HTERT RPE-1 (cell line): ENCODE measurements around the gene SLC66A2.

Experiments used
- in situ Hi-C: fragments of 300-500 bp; cut with MboI; formaldehyde crosslinking; loops from 4 replicates; pipeline ENCODE4 v1.14.3; 2020; ENCODE audit warnings: low sequenced_read_pairs

SLC66A2 gene

GRCh38 chr18:79904357-79905147 lies 46.9 kb downstream of the SLC66A2 start:
- in situ Hi-C loops, result no loop called here

DNA sequence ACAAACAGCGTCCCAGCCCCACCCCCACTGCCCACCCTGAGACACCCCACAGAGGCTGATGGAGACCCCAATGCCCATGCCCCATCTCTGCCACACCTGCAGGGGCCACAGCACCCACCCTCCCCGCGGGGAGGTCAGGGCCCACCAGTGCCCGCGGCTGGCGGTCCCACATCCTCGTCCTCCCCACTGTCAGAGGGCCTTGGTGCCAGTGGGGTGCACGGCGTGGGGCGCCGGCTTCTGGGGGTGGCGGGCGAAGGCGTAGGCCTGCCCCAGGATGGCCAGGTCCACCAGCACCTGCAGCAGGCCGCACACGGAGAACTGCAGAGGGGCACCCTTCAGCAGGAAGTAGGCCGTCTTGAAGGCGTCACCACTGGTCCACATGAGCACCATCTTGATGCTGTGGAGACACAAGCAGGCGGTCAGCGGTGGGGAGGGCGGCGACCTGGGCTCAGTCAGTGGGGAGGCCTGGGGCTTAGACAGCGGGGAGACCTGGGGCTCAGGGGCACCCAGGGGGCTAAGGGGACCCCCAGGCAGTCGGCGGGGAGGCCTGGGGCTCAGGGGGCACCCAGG lies 47.6 kb downstream of the SLC66A2 start:
- in situ Hi-C loops, result no loop called here

DNA sequence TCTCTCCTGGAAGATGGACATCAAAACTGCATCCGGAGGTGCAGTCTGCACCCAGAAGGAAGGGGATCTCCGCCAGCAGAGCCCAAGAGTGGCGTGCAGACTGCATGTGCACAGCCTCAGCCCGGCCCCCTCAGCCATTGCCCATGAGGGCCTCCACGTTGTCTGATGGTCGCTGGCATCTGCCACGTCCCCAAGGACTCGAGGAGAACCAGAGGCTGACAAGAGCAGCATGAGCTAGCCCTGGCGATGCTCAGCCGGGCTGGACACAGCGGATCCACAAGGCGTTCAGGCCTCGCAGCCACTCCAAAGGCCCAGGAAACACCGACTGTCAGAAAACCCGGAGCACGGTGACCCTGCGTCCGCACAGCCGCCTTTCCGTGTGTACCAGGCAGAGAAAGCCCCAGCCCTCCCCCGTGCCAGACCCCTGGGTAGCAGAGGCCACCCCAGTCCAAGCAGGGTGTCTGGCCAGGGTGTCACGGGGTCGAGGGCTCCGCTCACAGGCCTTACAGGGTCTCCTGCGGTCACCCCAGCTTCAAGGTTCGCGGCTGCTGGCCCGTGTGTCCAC lies 48.3 kb downstream of the SLC66A2 start:
- in situ Hi-C loops, result no loop called here

GRCh38 chr18:79902640-79903039 lies 48.8 kb downstream of the SLC66A2 start:
- in situ Hi-C loops, result no loop called here

GRCh38 chr18:79902075-79902474 lies 49.4 kb downstream of the SLC66A2 start:
- in situ Hi-C loops, result no loop called here

DNA sequence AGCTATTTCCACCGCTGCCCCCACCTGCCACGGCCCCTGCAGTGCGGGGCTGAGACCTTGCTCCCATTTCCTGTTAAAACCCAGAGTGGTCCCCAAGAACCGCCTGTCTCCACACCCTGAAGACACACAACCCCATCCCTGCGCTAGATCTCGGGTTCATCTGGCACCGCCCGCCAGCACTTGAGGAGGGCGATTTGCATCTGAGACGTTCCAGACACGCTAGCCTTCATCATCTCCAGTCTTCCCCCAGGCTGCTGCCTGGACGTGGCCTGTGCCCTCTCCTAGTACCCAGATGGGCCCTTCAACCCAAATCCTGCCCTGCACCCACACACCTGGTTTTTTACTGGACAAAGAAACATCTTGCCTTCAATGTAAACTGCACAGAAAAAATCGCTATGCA lies 49.8 kb downstream of the SLC66A2 start:
- in situ Hi-C loops, result no loop called here

DNA sequence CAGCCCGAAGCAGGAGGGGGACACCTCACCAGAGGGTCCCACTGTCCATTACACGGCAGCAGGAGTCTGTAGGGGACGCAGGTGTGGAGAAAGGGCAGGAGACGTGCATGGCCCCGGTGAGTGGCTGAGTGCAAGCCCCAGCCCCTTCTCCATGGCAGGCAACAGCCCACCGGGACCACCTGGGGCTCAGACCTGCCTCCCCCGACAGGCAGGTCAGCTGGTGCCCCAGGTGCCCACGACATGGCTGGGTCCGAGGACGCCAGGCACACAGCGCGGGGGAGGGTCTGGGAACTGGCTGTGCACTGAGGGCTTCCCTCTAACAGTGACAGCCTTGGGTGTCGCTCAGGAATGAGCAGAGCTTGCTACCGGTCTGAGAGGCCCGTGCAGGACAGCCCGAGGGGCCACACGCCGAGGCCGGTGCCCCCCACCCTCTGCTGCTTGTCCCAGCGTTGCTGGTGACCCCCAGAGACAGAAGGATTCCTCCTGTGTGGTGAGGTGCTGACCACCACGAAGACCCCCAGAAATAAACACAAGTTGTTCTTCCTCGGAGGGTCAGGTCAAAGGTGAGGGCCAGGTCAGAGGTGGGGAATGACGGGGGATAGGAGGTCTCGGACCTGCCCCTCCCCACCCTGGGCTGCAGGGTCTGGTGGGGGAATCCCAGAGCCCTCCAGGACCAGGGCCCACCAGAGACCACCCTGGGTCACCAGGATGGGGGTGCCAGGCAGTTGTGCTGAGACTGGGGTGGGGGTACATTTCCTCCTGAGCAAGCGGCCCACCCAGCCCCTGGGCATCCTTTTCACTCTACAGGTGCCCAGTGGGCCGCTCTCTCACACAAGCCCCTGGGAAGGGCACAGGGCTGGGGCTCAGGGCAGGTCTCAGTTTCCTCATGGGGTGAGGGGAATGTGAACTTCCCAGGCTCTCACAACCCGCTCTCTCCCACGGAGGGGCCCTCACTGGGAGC lies 50.6 kb downstream of the SLC66A2 start:
- in situ Hi-C loops, result no loop called here

- in situ Hi-C loops, result no loop called here
Observed at GRCh38 chr18:79899609-79900445, 51.6 kb downstream of the SLC66A2 start.

DNA sequence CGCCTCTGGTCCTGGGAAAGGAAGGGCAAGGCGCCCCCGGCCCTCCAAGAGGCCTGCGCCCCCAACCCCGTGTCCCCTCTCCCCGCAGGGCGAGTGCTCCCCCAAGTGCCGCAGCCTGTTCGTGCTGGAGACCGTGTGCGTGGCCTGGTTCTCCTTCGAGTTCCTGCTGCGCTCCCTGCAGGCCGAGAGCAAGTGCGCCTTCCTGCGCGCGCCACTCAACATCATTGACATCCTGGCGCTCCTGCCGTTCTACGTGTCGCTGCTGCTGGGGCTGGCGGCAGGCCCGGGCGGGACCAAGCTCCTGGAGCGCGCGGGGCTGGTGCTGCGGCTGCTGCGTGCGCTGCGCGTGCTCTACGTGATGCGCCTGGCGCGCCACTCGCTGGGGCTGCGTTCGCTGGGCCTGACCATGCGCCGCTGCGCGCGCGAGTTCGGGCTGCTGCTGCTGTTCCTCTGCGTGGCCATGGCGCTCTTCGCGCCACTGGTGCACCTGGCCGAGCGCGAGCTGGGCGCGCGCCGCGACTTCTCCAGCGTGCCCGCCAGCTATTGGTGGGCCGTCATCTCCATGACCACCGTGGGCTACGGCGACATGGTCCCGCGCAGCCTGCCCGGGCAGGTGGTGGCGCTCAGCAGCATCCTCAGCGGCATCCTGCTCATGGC lies 52.4 kb downstream of the SLC66A2 start:
- in situ Hi-C loops, result no loop called here

DNA sequence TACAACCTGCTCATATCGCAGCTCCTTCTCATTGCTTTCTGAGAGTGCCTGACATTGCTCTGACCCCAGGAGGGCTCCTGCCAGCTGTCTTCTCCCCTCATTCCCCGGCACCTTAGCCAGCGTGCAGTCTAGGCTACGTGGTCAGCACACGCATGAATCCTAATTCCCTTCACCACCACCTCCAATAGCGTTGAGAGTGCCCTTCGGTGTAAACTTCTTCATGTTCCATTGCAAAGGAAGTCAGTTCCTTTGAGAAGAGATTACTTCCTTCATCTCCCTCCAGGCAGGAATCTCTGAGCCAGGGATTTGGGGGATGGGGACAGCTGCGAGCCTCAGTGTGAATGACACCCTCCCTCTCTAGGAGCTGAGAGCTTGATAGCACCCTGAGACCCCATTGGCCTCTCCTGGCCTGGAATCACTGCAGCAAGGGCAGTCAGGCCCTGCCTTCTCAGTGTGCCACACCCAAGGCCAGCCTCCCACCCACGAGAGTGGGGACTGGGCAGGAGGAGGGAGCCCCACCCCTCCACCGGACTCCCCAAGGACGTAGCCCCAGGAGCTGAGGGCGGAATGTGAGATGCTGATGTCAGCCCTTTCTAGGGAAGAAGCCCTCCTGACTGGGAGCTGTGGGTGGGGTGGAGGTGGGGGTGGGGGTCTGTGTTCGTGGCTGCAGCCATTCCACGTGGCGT lies 53.4 kb downstream of the SLC66A2 start:
- in situ Hi-C loops, result no loop called here

DNA sequence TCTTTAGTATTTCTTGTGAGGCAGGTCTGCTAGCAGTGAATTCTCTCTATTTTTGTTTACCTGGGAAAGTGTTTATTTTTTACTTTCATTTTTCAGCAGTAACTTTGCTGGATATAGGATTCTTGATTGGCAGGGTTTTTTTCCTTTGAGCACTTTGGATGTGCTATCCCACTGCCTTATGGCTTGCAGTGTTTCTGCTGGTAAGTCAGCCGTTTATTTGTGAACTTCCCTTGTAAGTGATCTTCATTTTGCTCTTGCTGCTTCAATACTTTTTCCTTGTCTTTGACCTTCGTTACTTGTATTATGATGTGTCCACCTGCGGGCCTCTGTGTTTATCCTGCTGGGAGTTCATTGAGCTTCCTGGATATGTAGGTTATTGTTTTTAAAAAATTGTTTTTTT lies 54.7 kb downstream of the SLC66A2 start:
- in situ Hi-C loops, result no loop called here

DNA sequence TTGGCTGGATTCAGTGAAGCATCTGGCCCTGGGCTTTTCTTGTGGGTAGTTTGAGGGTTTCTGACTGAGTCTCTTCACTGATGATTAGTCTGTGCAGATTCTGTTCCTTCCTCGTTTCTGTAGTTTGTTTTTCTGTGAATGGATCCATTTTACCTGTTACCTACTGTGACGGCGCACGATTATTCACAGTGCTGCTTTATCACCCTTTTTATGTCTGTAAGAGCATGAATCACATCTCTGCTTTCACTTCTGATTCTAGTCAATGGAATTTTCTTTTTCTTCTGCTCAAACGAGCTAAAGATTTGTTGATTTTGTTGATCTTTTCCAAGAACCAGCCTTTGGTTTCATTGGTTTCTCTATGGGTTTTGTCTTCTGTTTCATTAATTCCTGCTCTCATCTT lies 60.8 kb downstream of the SLC66A2 start:
- in situ Hi-C loops, result no loop called here

DNA sequence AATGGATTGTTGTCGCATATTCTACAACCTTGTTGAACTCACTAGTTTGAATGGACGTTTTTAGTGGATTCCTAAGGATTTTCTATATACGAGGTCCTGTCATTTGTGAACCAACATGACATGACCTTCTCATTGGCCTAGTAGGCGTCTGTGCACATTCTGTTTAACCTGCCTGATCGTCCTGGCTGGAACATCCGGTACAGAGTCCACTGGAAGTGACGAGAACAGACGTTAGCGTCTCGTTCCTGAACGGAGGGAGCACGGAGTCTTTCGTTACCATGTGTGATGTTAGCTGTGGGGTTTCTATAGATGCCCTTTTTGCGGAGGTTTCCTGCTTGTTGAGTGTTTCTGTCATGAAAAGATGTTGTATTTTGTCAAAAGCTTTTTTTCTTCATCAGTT lies 61.9 kb downstream of the SLC66A2 start:
- in situ Hi-C loops, result no loop called here

DNA sequence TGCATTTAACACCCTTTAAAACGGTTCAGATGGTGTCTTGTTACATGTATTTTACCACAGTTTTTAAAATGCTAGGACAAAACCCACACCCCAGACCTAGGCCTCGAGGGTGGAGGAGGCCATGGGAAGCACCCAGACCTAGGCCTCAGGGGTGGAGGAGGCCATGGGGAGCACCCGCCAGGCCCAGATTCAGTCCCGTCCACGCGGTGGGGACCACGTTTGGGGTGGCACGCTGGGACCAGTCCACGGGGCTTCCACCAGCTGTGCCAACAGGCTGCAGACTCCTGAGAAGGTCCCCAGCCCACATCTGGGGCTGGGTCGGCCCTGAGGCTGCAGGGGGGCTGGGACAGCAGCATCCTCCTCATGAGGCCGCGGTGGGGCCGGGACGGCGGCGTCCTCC lies 63.4 kb downstream of the SLC66A2 start:
- in situ Hi-C loops, result no loop called here

DNA sequence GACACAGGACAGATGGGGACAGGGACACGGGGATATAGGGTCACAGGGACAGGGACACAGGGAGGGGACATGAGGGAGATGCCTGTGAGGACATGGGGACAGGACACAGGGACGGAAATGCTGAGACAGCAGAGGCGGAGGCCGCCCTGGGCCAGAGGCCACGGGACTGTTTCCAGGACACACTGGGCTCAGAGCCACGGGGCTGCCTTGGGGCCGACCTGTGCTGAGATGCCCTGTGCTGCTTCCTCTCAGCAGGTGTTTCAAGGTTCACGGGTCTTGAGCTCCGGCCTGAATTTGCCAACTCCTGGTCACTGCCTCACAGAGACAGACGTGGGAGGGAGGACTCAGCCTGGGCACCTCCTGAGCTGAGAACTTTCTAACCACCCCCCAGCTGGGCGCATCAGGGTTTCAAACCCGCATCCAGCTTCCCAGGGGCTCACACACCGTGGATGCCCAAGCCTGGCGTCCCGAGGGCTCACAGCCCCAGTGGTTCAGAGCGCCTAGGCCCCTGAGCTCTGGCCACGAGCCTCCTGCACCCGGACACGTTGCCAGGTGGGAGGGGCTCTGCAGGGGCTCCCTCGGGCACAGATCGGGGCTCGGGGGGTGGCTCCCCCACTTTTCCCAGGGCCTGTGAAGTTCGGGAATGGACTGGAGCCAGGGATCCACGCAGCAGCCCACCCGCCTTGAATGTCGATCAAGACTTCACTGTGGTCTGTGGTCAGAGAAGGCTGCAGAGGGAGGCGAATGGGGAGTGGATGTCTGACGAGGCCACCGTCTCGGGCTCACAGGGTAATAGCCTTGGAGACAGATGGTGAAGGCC lies 64.1 kb downstream of the SLC66A2 start:
- in situ Hi-C loops, result no loop called here

- in situ Hi-C loops, result no loop called here
Observed at GRCh38 chr18:79884963-79885728, 66.3 kb downstream of the SLC66A2 start.

DNA sequence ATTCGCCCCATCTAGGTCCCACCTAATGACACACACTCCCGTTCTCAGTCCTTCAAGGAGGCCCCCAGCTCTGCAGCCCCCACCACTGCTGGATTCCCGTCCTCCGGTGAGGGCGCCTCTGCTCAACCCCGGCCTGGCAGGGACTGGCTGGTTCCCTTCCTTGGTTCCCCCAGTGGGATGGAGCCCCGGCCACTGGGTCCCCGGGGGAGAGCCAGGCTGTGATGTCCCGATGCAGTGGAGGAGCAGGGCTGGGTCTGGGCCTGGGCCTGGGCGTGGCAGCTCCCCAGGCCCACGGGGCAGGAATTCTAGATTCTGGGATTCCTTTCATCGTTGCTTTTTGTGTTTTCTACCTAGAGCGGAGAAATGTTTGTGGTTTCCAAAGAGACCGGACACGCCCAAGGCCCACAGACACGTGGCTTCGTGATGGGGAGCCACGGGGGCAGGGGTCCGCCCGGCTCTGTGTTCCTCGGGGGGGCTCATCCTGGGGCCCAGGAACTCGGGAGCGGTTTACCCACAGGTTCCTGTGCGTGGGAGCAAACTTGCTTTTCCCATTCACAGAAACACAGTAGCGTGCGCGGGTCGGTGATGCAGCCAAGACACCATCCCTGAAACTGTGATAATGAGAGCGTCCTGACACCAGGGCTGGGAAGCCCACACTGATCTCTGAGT lies 67.0 kb downstream of the SLC66A2 start:
- in situ Hi-C loops, result no loop called here
